Skeletal muscle tissue (tissue), 1 donor: Measurements from ENCODE around the gene IL1RL1. TPM values are rescaled to one million over a fixed set of nuclear protein-coding genes. Genes with fewer than 3 reads are reported as not detected.

ENCODE experiments used
- total RNA-seq: library from RNA; depleted of rRNA; stranded (reverse); fragments of >200 nt; gene quantifications from one replicate; pipeline ENCODE4 v1.2.3, GENCODE V29; 2014

Gene IL1RL1
- total RNA-seq, 1 donor from 2014 or later, result 1.0 TPM

Other genes starting within 250 kb of the IL1RL1 start
- gene IL1R1, start 168.8 kb upstream of the IL1RL1 start, total RNA-seq, result 6.3 TPM
- not detected for gene IL1RL2, start 124.5 kb upstream of the IL1RL1 start, total RNA-seq
- gene IL18R1, start 44.2 kb downstream of the IL1RL1 start, total RNA-seq, result 0.52 TPM
- gene IL18RAP, start 111.6 kb downstream of the IL1RL1 start, total RNA-seq, result 2.6 TPM
- not detected for gene SLC9A4, start 161.7 kb downstream of the IL1RL1 start, total RNA-seq